ENCODE data around the gene ZNF831.

DNA sequence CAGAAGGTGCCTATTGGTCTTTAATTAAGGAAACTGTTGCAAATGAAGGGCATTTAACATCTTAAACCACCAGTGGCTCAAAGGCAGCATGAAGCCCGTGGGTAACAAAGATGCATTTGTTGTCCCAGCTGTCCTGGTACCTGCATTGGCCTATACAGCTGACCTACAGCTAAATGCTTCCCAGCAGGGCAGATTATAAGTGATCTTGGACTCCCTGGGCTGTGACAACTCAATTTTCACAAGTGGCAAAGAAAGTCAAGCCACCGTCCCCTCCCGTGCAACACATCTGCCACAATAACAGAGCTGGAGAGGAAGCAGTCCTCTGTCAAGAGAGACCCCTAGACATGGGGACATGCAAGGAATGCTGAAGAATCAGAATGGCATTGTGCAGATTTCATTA is 105.2 kb downstream of the ZNF831 start:
- TF ChIP-seq REST (IDR thresholded peaks at IDR 0.05; ENCODE audit: low read depth): no peak
- no peak for TF ChIP-seq EGR1 (IDR thresholded peaks at IDR 0.05)
- TF ChIP-seq, protein P1, sequence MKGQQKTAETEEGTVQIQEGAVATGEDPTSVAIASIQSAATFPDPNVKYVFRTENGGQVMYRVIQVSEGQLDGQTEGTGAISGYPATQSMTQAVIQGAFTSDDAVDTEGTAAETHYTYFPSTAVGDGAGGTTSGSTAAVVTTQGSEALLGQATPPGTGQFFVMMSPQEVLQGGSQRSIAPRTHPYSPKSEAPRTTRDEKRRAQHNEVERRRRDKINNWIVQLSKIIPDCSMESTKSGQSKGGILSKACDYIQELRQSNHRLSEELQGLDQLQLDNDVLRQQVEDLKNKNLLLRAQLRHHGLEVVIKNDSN (IDR thresholded peaks at IDR 0.05): no peak
